Measurements from ENCODE around the gene SRSF10. TPM values are rescaled to one million over a fixed set of nuclear protein-coding genes. Genes with fewer than 3 reads are reported as not detected.
"Not testable (repeated sequence)": the region's sequence is repeated elsewhere in the genome, so short reads cannot be mapped to it uniquely, and the experiment has no call there.

SRSF10 gene
- total and polyA plus RNA-seq, 7 donors, result 42.6 to 105 (median 80.6) TPM

- H3K27ac ChIP-seq, result no peak overlapping the region
- H3K27me3 ChIP-seq, result no peaks in the 10 kb centered on the region
- intact Hi-C loops (cut with DNase I), result no loop called here
- H3K4me1 ChIP-seq, result peaks cover 0 to 8% (median 0%) of the 10 kb centered on the region in 4 donors
- H3K36me3 ChIP-seq, result no peaks in the 10 kb centered on the region
- H3K9me3 ChIP-seq, result no peaks in the 10 kb centered on the region
- H3K4me3 ChIP-seq, result no peak overlapping the region
- 31 to 63% methylated on average over 1 of the region's 1 CpG for WGBS, 2 donors
- no peak for DNase-seq
- TF ChIP-seq CTCF (IDR thresholded peaks at IDR 0.05) (no peak), POLR2AphosphoS5 (IDR thresholded peaks at IDR 0.05) (no peak), POLR2A (IDR thresholded peaks at IDR 0.05) (no peak), EP300 (IDR thresholded peaks at IDR 0.05) (no peak)
Observed at GRCh38 chr1:23997812-23998211, 17.7 kb upstream of the SRSF10 start.

- Histone ChIP-seq H3K4me1 (peaks cover 0 to 8% (median 0%) of the 10 kb centered on the region in 4 donors), H3K4me3 (no peak overlapping the region), H3K27me3 (no peaks in the 10 kb centered on the region), H3K9me3 (no peaks in the 10 kb centered on the region), H3K27ac (no peak overlapping the region), H3K36me3 (no peaks in the 10 kb centered on the region)
- intact Hi-C loops (cut with DNase I), result no loop called here
- WGBS, 2 donors, result 92 to 94% methylated on average over 10 of the region's 10 CpGs
- no peak for DNase-seq
- TF ChIP-seq POLR2AphosphoS5 (IDR thresholded peaks at IDR 0.05), result no peak
- TF ChIP-seq EP300 (IDR thresholded peaks at IDR 0.05), result no peak
- no peak for TF ChIP-seq POLR2A (IDR thresholded peaks at IDR 0.05)
- TF ChIP-seq CTCF (IDR thresholded peaks at IDR 0.05), result no peak
Observed at GRCh38 chr1:23996700-23997229, 16.6 kb upstream of the SRSF10 start.

GRCh38 chr1:23995431-23995837 is 15.3 kb upstream of the SRSF10 start:
- TF ChIP-seq EP300 (IDR thresholded peaks at IDR 0.05) (no peak), CTCF (IDR thresholded peaks at IDR 0.05) (no peak)
- 77 to 78% methylated on average over 13 of the region's 13 CpGs for WGBS, 2 donors
- intact Hi-C loops (cut with DNase I), result no loop called here
- H3K4me3 ChIP-seq, result no peak overlapping the region
- no peak overlapping the region for H3K27ac ChIP-seq
- no peak for DNase-seq
- no peaks in the 10 kb centered on the region for H3K9me3 ChIP-seq
- H3K36me3 ChIP-seq, result no peaks in the 10 kb centered on the region
- H3K27me3 ChIP-seq, result no peaks in the 10 kb centered on the region
- peaks cover 0 to 8% (median 0%) of the 10 kb centered on the region in 4 donors for H3K4me1 ChIP-seq

GRCh38 chr1:23992011-23992410 is 11.9 kb upstream of the SRSF10 start:
- H3K4me1 ChIP-seq; DNase-seq; H3K27me3 ChIP-seq; H3K27ac ChIP-seq; intact Hi-C loops (cut with DNase I); H3K9me3 ChIP-seq; H3K4me3 ChIP-seq; H3K36me3 ChIP-seq: not testable (repeated sequence)
- WGBS, 2 donors, result 83 to 88% methylated on average over 13 of the region's 13 CpGs

- DNase-seq, result no peak
- intact Hi-C loops (cut with DNase I), result no loop called here
- TF ChIP-seq CTCF (IDR thresholded peaks at IDR 0.05) (no peak), POLR2A (IDR thresholded peaks at IDR 0.05) (no peak), EP300 (IDR thresholded peaks at IDR 0.05) (no peak), POLR2AphosphoS5 (IDR thresholded peaks at IDR 0.05) (no peak)
Observed at GRCh38 chr1:23989263-23989662, 9.1 kb upstream of the SRSF10 start.

GRCh38 chr1:23987038-23987437 is 6.9 kb upstream of the SRSF10 start:
- 97 to 98% methylated on average over 23 of the region's 23 CpGs for WGBS, 2 donors
- H3K27ac ChIP-seq; H3K36me3 ChIP-seq; H3K9me3 ChIP-seq; H3K4me3 ChIP-seq; intact Hi-C loops (cut with DNase I); DNase-seq; H3K27me3 ChIP-seq: not testable (repeated sequence)
- peaks cover 0 to 17% (median 17%) of the 10 kb centered on the region in 4 donors for H3K4me1 ChIP-seq

More at GRCh38 chr1:23989263-23989662, 9.1 kb upstream of the SRSF10 start:
- Histone ChIP-seq H3K36me3 (no peaks in the 10 kb centered on the region), H3K27me3 (no peaks in the 10 kb centered on the region), H3K9me3 (no peaks in the 10 kb centered on the region), H3K27ac (no peak overlapping the region), H3K4me1 (peaks cover 0 to 12% (median 12%) of the 10 kb centered on the region in 4 donors), H3K4me3 (no peak overlapping the region)
- WGBS, 2 donors, result 73 to 76% methylated on average over 3 of the region's 3 CpGs
